Measurements from ENCODE around the gene TNK2. TPM values are rescaled to one million over a fixed set of nuclear protein-coding genes. Genes with fewer than 3 reads are reported as not detected.

Gene TNK2
- total RNA-seq, 1 donor from 2014 or later, result 39.1 TPM

DNA sequence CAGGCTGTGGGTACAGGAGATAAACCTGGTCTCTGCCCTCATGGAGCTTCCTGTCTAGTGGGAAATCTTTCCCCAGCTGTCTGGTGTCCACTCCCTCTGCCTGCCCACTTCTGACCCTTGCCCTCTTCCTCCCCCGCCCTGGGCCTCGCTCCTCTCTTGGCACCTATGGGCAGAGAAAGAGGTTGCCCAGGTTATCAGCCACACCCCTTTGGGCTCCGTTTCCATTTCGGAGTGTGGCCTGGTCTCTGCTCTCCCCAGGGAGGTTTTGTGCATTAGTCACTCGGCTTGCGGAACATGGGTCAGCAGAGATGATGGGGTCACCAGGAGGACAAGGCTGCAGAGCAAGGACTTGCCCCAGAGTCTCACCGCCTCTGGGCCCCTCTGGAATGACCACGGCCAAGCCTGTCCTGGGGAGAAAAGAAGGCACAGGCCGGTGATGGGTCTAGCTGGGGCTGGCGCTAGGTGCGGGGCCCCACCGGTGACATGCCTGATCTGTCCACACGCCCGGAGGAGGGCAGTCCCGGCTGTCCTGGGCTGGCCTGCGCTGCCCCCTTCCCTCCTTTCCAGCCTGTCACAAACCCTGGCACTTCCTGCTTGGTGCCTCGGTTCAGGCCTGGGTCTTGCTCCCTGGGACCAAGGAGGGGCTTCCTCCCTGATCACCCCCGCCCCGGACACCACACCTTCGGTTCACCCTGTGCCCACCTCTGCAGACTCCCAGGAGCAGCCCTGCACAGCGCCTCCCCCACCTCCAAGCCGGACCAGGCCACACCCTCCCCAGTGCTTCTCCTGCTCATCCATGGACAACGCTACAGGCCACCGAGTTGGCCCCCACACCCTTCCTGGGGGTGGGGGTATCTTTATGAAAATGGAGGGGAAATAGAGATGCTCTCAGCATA lies 61.0 kb downstream of the TNK2 start:
- Histone ChIP-seq H3K27ac (ENCODE audit: low read depth, low read length) (no peak overlapping the region), H3K36me3 (ENCODE audit: insufficient read depth, low read length) (no peaks in the 10 kb centered on the region), H4K20me1 (ENCODE audit: insufficient read depth, low read length) (no peaks in the 10 kb centered on the region), H3K4me3 (ENCODE audit: insufficient read depth, low read depth, low read length) (no peak overlapping the region), H3K4me2 (ENCODE audit: low read length) (no peak overlapping the region), H3K9ac (ENCODE audit: low read length) (no peak overlapping the region), H2AFZ (ENCODE audit: low read depth, low read length) (peak overlapping the region; percentile 27), H3K27me3 (ENCODE audit: insufficient read depth, low read length) (no peaks in the 10 kb centered on the region), H3K4me1 (ENCODE audit: insufficient read depth, low read length) (no peaks in the 10 kb centered on the region), H3K79me2 (ENCODE audit: insufficient read depth, low read length) (no peaks in the 10 kb centered on the region), H3K9me3 (ENCODE audit: insufficient read depth, low read depth, low read length) (no peaks in the 10 kb centered on the region)
- no peak for FAIRE-seq
- peaks cover 12% of the 10 kb centered on the region for H3K27me3 Mint-ChIP-seq (ENCODE audit: low read depth, unreplicated experiment)
- TF ChIP-seq EZH2 (IDR thresholded peaks at IDR 0.05; ENCODE audit: insufficient read depth, low read length), result no peak
- TF ChIP-seq, protein P1, sequence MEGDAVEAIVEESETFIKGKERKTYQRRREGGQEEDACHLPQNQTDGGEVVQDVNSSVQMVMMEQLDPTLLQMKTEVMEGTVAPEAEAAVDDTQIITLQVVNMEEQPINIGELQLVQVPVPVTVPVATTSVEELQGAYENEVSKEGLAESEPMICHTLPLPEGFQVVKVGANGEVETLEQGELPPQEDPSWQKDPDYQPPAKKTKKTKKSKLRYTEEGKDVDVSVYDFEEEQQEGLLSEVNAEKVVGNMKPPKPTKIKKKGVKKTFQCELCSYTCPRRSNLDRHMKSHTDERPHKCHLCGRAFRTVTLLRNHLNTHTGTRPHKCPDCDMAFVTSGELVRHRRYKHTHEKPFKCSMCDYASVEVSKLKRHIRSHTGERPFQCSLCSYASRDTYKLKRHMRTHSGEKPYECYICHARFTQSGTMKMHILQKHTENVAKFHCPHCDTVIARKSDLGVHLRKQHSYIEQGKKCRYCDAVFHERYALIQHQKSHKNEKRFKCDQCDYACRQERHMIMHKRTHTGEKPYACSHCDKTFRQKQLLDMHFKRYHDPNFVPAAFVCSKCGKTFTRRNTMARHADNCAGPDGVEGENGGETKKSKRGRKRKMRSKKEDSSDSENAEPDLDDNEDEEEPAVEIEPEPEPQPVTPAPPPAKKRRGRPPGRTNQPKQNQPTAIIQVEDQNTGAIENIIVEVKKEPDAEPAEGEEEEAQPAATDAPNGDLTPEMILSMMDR (IDR thresholded peaks at IDR 0.05; ENCODE audit: insufficient read depth, low read depth, low read length), result no peak
- no peak overlapping the region for H3K4me3 Mint-ChIP-seq (ENCODE audit: unreplicated experiment)
- H3K9me3 Mint-ChIP-seq (ENCODE audit: unreplicated experiment), result peaks cover 2% of the 10 kb centered on the region
- peak; percentile 66 for DNase-seq (ENCODE audit: low read depth)
- H3K27ac Mint-ChIP-seq (ENCODE audit: unreplicated experiment), result no peak overlapping the region
- no peaks in the 10 kb centered on the region for H3K36me3 Mint-ChIP-seq (ENCODE audit: low read depth, unreplicated experiment)
- H3K4me1 Mint-ChIP-seq (ENCODE audit: low read depth, unreplicated experiment), result no peaks in the 10 kb centered on the region

DNA sequence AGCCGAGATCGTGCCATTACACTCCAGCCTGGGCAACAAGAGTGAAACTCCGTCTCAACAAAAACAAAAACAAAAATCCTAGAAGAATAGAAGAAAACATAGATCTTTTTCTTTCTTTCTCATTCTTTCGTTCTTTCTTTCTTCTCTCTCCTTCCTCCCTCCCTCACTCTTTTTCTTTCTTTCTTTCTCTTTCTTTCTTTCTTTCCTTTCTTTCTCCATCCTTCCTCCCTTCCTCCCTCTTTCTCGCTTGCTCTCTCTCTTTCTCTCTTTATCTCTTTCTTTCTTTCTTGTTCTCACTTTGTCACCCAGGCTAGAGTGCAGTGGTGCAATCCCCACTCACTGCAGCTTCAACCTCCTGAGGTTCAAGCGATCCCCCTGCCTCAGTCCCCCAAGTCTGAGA lies 62.9 kb downstream of the TNK2 start:
- no peaks in the 10 kb centered on the region for H3K4me1 Mint-ChIP-seq (ENCODE audit: low read depth, unreplicated experiment)
- Histone ChIP-seq H3K27ac (ENCODE audit: low read depth, low read length) (no peak overlapping the region), H3K9me3 (ENCODE audit: insufficient read depth, low read depth, low read length) (no peaks in the 10 kb centered on the region), H3K9ac (ENCODE audit: low read length) (no peak overlapping the region), H2AFZ (ENCODE audit: low read depth, low read length) (no peak overlapping the region), H3K4me3 (ENCODE audit: insufficient read depth, low read depth, low read length) (no peak overlapping the region), H3K36me3 (ENCODE audit: insufficient read depth, low read length) (no peaks in the 10 kb centered on the region), H3K4me2 (ENCODE audit: low read length) (no peak overlapping the region), H4K20me1 (ENCODE audit: insufficient read depth, low read length) (no peaks in the 10 kb centered on the region), H3K27me3 (ENCODE audit: insufficient read depth, low read length) (no peaks in the 10 kb centered on the region), H3K4me1 (ENCODE audit: insufficient read depth, low read length) (no peaks in the 10 kb centered on the region), H3K79me2 (ENCODE audit: insufficient read depth, low read length) (no peaks in the 10 kb centered on the region)
- TF ChIP-seq, protein P1 (IDR thresholded peaks at IDR 0.05; ENCODE audit: insufficient read depth, low read depth, low read length), result no peak
- TF ChIP-seq EZH2 (IDR thresholded peaks at IDR 0.05; ENCODE audit: insufficient read depth, low read length), result no peak
- peaks cover 2% of the 10 kb centered on the region for H3K9me3 Mint-ChIP-seq (ENCODE audit: unreplicated experiment)
- no peak for DNase-seq (ENCODE audit: low read depth)
- FAIRE-seq, result no peak
- H3K4me3 Mint-ChIP-seq (ENCODE audit: unreplicated experiment), result no peak overlapping the region
- H3K27ac Mint-ChIP-seq (ENCODE audit: unreplicated experiment), result no peak overlapping the region
- H3K27me3 Mint-ChIP-seq (ENCODE audit: low read depth, unreplicated experiment), result peaks cover 12% of the 10 kb centered on the region
- no peaks in the 10 kb centered on the region for H3K36me3 Mint-ChIP-seq (ENCODE audit: low read depth, unreplicated experiment)

DNA sequence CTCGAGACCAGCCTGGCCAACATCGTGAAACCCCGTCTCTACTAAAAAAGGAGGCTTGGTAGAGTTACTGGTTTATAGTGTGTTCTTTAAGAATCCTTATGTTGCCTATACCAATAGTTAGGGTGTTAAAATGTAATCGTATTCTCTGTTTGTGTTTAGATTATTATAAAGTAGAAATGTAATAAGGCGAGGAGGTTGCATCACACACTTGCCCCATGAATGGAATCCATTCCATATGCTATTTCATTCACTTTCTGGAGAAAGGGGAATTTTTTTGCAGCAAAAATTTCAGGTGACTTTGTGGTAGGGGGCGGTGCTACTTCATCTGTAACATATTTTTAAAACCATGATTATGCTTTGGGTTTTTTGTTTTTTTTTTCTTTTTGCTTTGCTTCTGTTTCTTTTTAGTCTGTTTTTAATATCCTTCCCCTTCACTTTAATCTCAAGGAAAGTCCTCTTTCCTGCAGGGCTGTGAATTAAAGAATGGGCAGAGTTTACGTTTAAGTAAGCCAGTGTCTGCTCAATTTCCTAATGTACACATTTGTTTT lies 63.6 kb downstream of the TNK2 start:
- Histone ChIP-seq H3K27me3 (ENCODE audit: insufficient read depth, low read length) (no peaks in the 10 kb centered on the region), H3K4me2 (ENCODE audit: low read length) (no peak overlapping the region), H3K9me3 (ENCODE audit: insufficient read depth, low read depth, low read length) (no peaks in the 10 kb centered on the region), H3K4me3 (ENCODE audit: insufficient read depth, low read depth, low read length) (no peak overlapping the region), H2AFZ (ENCODE audit: low read depth, low read length) (no peak overlapping the region), H3K36me3 (ENCODE audit: insufficient read depth, low read length) (no peaks in the 10 kb centered on the region), H3K27ac (ENCODE audit: low read depth, low read length) (no peak overlapping the region), H3K79me2 (ENCODE audit: insufficient read depth, low read length) (no peaks in the 10 kb centered on the region), H3K9ac (ENCODE audit: low read length) (no peak overlapping the region), H3K4me1 (ENCODE audit: insufficient read depth, low read length) (no peaks in the 10 kb centered on the region), H4K20me1 (ENCODE audit: insufficient read depth, low read length) (no peaks in the 10 kb centered on the region)
- TF ChIP-seq EZH2 (IDR thresholded peaks at IDR 0.05; ENCODE audit: insufficient read depth, low read length), result no peak
- TF ChIP-seq, protein P1 (IDR thresholded peaks at IDR 0.05; ENCODE audit: insufficient read depth, low read depth, low read length), result no peak
- FAIRE-seq, result no peak
- Mint-ChIP-seq H3K36me3 (ENCODE audit: low read depth, unreplicated experiment) (no peaks in the 10 kb centered on the region), H3K27ac (ENCODE audit: unreplicated experiment) (peak overlapping the region; percentile 27), H3K27me3 (ENCODE audit: low read depth, unreplicated experiment) (peaks cover 12% of the 10 kb centered on the region), H3K9me3 (ENCODE audit: unreplicated experiment) (peaks cover 2% of the 10 kb centered on the region), H3K4me1 (ENCODE audit: low read depth, unreplicated experiment) (no peaks in the 10 kb centered on the region), H3K4me3 (ENCODE audit: unreplicated experiment) (no peak overlapping the region)
- no peak for DNase-seq (ENCODE audit: low read depth)
